Fibroblast of skin of left quadriceps (primary cell): ENCODE results near the gene SLC7A6OS.

Experiments used
- DNase-seq, 2 experiments: peaks; one replicate each; pipeline ENCODE4 v3.0.0-alpha.2; 2013; ENCODE audit warnings: low read depth in 2 of 2

SLC7A6OS gene

GRCh38 chr16:68310774-68311511, at the start of gene SLC7A6OS, which contains the start of gene PRMT7:
SLC7A6OS (minus strand) TSS chr16:68310946; CDS start chr16:68310926, 20 bp downstream.
PRMT7 (plus strand) TSS chr16:68311019; CDS start chr16:68315980, 4,961 bp downstream.
- peak; percentile 61 to 66 for DNase-seq

- DNase-seq: no peak
Measured at GRCh38 chr16:68359398-68360191, 48.8 kb upstream of the SLC7A6OS start.

- DNase-seq: no peak
Measured at GRCh38 chr16:68358951-68359350, 48.2 kb upstream of the SLC7A6OS start.

GRCh38 chr16:68357923-68358322, 47.2 kb upstream of the SLC7A6OS start:
- no peak for DNase-seq

GRCh38 chr16:68357521-68357922, 46.8 kb upstream of the SLC7A6OS start:
- no peak for DNase-seq

GRCh38 chr16:68356919-68357286, 46.2 kb upstream of the SLC7A6OS start:
- no peak for DNase-seq

- no peak for DNase-seq
Measured at GRCh38 chr16:68356249-68356918, 45.6 kb upstream of the SLC7A6OS start.

GRCh38 chr16:68355447-68356248, 44.9 kb upstream of the SLC7A6OS start:
- DNase-seq: no peak

GRCh38 chr16:68354816-68355215, 44.1 kb upstream of the SLC7A6OS start:
- no peak for DNase-seq

- DNase-seq: no peak
Measured at GRCh38 chr16:68353366-68353765, 42.6 kb upstream of the SLC7A6OS start.

GRCh38 chr16:68351991-68352431, 41.3 kb upstream of the SLC7A6OS start:
- DNase-seq: no peak

GRCh38 chr16:68351463-68351862, 40.7 kb upstream of the SLC7A6OS start:
- DNase-seq: no peak

- DNase-seq: no peak
Measured at GRCh38 chr16:68350813-68351350, 40.1 kb upstream of the SLC7A6OS start.

- no peak for DNase-seq
Measured at GRCh38 chr16:68349838-68350410, 39.2 kb upstream of the SLC7A6OS start.

GRCh38 chr16:68348639-68349445, 38.1 kb upstream of the SLC7A6OS start:
- DNase-seq: no peak

- no peak for DNase-seq
Measured at GRCh38 chr16:68347605-68348004, 36.9 kb upstream of the SLC7A6OS start.

- no peak for DNase-seq
Measured at GRCh38 chr16:68346892-68347480, 36.2 kb upstream of the SLC7A6OS start.

- DNase-seq: no peak
Measured at GRCh38 chr16:68345958-68346635, 35.4 kb upstream of the SLC7A6OS start.

GRCh38 chr16:68345351-68345810, 34.6 kb upstream of the SLC7A6OS start:
- DNase-seq: no peak
